Right lobe of liver (tissue), 6 donors: ENCODE results near the gene SMIM41. TPM values are rescaled to one million over a fixed set of nuclear protein-coding genes. Genes with fewer than 3 reads are reported as not detected.

Source experiments
- ATAC-seq, 4 donors: fragments of 200-7000 bp; cut with Tn5 transposase; one replicate each; pipeline ENCODE4 v1.9.1; 2020; ENCODE audit warnings: mild to moderate bottlenecking in 4 of 4, moderate library complexity in 4 of 4
- DNase-seq, 3 donors: peaks; one replicate each; pipeline ENCODE4 v3.0.0-alpha.2; 2020
- H3K27ac ChIP-seq, 3 donors: fragments of 200-600 bp; one replicate each; pipeline ENCODE4 v1.8.0; 2022
- H3K27me3 ChIP-seq, 2 donors: fragments of 200-600 bp; one replicate each; pipeline ENCODE4 v1.8.0; 2022
- H3K36me3 ChIP-seq, 4 donors: fragments of 200-600 bp; sonication (generic) in 1 of 4; one replicate each; pipeline versions ENCODE4 v1.5.1 to v1.8.0; 2017 to 2022; ENCODE audit warnings: control low read depth in 1 of 4
- H3K4me1 ChIP-seq, 4 donors: fragments of 200-600 bp; sonication (generic) in 1 of 4; one replicate each; pipeline versions ENCODE4 v1.5.1 to v1.8.0; 2017 to 2022; ENCODE audit warnings: control low read depth in 1 of 4
- H3K4me3 ChIP-seq, 3 donors: fragments of 200-600 bp; one replicate each; pipeline ENCODE4 v1.8.0; 2022
- H3K9me3 ChIP-seq, 4 donors: fragments of 200-600 bp; sonication (generic) in 1 of 4; one replicate each; pipeline versions ENCODE4 v1.5.1 to v1.8.0; 2017 to 2022; ENCODE audit warnings: control low read depth in 1 of 4
- POLR2A ChIP-seq: fragments of 450-650 bp; IDR thresholded peaks from one replicate; pipeline ENCODE4 v1.6.1; 2017; ENCODE audit warnings: antibody characterized with exemption, mild to moderate bottlenecking
- WGBS: methylation state at CpG from one replicate; pipeline ENCODE4 v1.1.6; 2018; ENCODE audit warnings: low coverage, low lambda C conversion rate; ENCODE audit not compliant: insufficient coverage; ENCODE audit errors: missing lambda C conversion rate; 5-methylcytosine and 5-hydroxymethylcytosine counted together
- intact Hi-C, 2 donors: fragments of 100-400 bp; cut with DNase I; formaldehyde crosslinking; loops; one replicate each; pipeline versions ENCODE4 v1.11.2 to v1.14.1; 2022
- total RNA-seq, 6 experiments: library from RNA; depleted of rRNA in 2 of 6; stranded (reverse); fragments of >200 nt in 2 of 6; fragmentation: NEBNext Ultra II Directional in 3 of 6; extraction: Animal tissue kit (Norgen Biotek cat#: 25700) in 3 of 6; gene quantifications; one replicate each; pipeline versions ENCODE4 v1.1.0 to v1.2.4, GENCODE V29; 2016 to 2023
- TF ChIP-seq, protein P1 (sequence below), 4 donors: fragments of 200-600 bp in 3 of 4; fragments of 450-650 bp in 1 of 4; IDR thresholded peaks; one replicate each; pipeline versions ENCODE4 v1.5.1 to v1.8.0; 2016 to 2022; ENCODE audit warnings: antibody characterized with exemption in 4 of 4, mild to moderate bottlenecking in 2 of 4
- donor health status: DM: no; HTN: yes; CAD: no.
- donor health status: DM: no; HTN: no; CAD: no.
- donor health status: DM: no; HTN: no; CAD: no.
- donor health status: DM: no; HTN: yes; CAD: no.
- donor health status: DM: no; HTN: yes; CAD: no.

SMIM41 gene
- total RNA-seq, 6 experiments from 2014 or later = not detected

DNA sequence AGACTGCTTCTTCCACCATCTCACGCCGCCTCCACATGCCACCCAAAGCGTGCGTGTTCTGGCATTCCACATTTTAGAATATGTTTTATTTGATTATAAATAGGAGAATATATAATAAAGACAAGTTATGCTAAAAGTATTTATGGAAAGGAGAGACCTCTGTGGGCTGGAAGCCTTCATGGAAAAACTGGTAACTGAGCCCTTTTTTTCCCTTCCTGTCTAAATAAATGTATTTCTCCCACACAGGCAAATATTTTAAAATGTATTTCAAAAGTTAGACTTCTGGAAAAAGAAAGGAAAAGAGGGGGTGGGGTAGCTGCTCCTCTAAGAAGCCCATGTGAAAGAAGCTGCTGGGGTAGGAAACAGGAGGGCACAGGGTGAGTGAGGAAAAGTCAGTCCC, 44.3 kb upstream of the SMIM41 start:
- 95% methylated on average over 4 of the region's 4 CpGs for WGBS
- ATAC-seq (no peak), DNase-seq (no peak)
- Histone ChIP-seq H3K27ac (no peak overlapping the region), H3K9me3 (no peaks in the 10 kb centered on the region), H3K27me3 (no peaks in the 10 kb centered on the region), H3K4me1 (peaks cover 0 to 17% (median 0%) of the 10 kb centered on the region in 4 donors), H3K36me3 (no peaks in the 10 kb centered on the region), H3K4me3 (no peak overlapping the region)
- TF ChIP-seq, protein P1, sequence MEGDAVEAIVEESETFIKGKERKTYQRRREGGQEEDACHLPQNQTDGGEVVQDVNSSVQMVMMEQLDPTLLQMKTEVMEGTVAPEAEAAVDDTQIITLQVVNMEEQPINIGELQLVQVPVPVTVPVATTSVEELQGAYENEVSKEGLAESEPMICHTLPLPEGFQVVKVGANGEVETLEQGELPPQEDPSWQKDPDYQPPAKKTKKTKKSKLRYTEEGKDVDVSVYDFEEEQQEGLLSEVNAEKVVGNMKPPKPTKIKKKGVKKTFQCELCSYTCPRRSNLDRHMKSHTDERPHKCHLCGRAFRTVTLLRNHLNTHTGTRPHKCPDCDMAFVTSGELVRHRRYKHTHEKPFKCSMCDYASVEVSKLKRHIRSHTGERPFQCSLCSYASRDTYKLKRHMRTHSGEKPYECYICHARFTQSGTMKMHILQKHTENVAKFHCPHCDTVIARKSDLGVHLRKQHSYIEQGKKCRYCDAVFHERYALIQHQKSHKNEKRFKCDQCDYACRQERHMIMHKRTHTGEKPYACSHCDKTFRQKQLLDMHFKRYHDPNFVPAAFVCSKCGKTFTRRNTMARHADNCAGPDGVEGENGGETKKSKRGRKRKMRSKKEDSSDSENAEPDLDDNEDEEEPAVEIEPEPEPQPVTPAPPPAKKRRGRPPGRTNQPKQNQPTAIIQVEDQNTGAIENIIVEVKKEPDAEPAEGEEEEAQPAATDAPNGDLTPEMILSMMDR (IDR thresholded peaks at IDR 0.05) = no peak
- no peak for TF ChIP-seq POLR2A
- intact Hi-C loops = no loop called here

DNA sequence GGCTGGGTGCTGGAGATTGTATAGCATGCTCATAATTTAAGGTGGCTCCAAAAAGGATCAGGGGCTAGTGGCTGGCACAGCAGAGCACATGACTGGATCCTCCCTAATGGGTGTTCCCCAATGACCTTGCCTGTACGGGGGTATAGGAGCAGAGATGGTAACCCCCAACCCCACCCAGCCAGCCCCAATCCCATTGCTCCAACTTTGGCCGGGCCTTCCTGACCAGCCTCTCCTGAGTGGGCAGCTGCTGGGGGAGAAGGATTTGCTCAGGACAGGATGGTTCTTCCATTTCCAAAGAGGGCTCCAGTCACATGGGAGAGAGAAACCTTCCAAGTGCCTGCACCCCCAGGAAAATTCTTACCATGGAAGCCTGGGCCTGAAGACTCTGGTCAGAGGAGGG, 43.6 kb upstream of the SMIM41 start:
- peaks cover 0 to 17% (median 0%) of the 10 kb centered on the region in 4 donors for H3K4me1 ChIP-seq
- H3K27ac ChIP-seq = peak overlapping the region in 2 of 3 donors; percentile 76 to 90
- TF ChIP-seq, protein P1 (IDR thresholded peaks at IDR 0.05) = no peak
- TF ChIP-seq POLR2A = no peak
- H3K9me3 ChIP-seq = no peaks in the 10 kb centered on the region
- WGBS = no CpG with 5 or more reads among the region's 2 CpGs
- no peaks in the 10 kb centered on the region for H3K27me3 ChIP-seq
- H3K36me3 ChIP-seq = no peaks in the 10 kb centered on the region
- H3K4me3 ChIP-seq = no peak overlapping the region
- intact Hi-C loops = no loop called here
- ATAC-seq (no peak), DNase-seq (no peak)

DNA sequence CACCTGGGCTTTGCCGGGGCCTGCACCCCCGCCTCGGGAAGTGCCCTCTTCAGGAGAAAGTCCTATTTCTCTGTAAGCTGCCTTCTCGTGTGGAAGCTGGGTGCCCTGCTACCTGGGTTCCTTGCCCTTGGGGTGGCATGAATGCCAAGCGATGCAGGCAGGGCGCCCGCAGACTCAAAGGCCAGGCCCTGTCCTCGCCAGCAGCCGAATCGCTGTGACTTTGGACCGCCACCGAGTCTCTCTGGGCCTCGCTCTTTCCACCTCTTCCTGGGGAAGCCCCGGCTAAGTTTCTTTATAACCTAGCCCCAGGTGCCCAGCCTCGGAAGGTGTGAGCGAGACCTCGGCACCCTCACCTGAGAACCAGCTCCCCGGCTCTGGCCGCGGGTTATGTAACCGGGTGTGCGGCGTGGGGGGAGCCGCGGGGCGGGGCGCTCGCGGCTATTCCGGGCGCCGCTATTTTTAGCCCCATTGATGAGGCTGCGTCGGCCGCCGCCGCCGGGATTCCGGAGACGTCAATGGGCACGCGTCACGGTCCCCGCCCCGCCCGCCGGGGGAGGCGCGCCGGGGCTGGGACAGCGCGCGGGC, 42.8 kb upstream of the SMIM41 start:
- no peaks in the 10 kb centered on the region for H3K9me3 ChIP-seq
- peak overlapping the region; percentile 27 to 54 (median 33) for H3K4me3 ChIP-seq
- TF ChIP-seq, protein P1 (IDR thresholded peaks at IDR 0.05) = no peak
- peak; percentile 66 for TF ChIP-seq POLR2A
- intact Hi-C loops = no loop called here
- peak overlapping the region; percentile 60 to 90 (median 76) for H3K27ac ChIP-seq
- ATAC-seq (peak; percentile 63 to 68 (median 67)), DNase-seq (peak; percentile 89 to 92 (median 91))
- no peaks in the 10 kb centered on the region for H3K36me3 ChIP-seq
- H3K4me1 ChIP-seq = peaks cover 0 to 17% (median 0%) of the 10 kb centered on the region in 4 donors
- 2% methylated on average over 19 of the region's 53 CpGs for WGBS
- no peaks in the 10 kb centered on the region for H3K27me3 ChIP-seq

GRCh38 chr12:52037248-52037861, 42.1 kb upstream of the SMIM41 start:
- no peak for DNase-seq
- intact Hi-C loops = no loop called here
- Histone ChIP-seq H3K27ac (peak overlapping the region; percentile 58 to 76 (median 60)), H3K27me3 (no peaks in the 10 kb centered on the region), H3K36me3 (no peaks in the 10 kb centered on the region), H3K4me3 (peak overlapping the region; percentile 44 to 54 (median 45)), H3K9me3 (no peaks in the 10 kb centered on the region), H3K4me1 (peaks cover 0 to 12% (median 0%) of the 10 kb centered on the region in 4 donors)
- TF ChIP-seq POLR2A = no peak
- TF ChIP-seq, protein P1 (IDR thresholded peaks at IDR 0.05) = no peak
- no CpG with 5 or more reads among the region's 59 CpGs for WGBS
- no peak for ATAC-seq
